DND-41 (cell line): Measurements from ENCODE around the gene CNGA3.

Source experiments
- ATAC-seq: fragments of 200-7000 bp; cut with Tn5 transposase; 3 replicates; pipeline ENCODE4 v1.9.1; 2021; ENCODE audit warnings: low read depth; ENCODE audit not compliant: insufficient read depth
- DNase-seq: peaks from one replicate; pipeline ENCODE4 v3.0.0-alpha.2; 2020
- H2AFZ ChIP-seq: 2 replicates; pipeline ENCODE4 v1.6.0; 2012; ENCODE audit warnings: low read depth, low read length
- H3K27ac ChIP-seq: 2 replicates; pipeline ENCODE4 v1.5.1; 2012; ENCODE audit warnings: low read length, inconsistent platforms
- H3K27me3 ChIP-seq: fragments of 200-600 bp; sonication (generic); 2 replicates; pipeline ENCODE4 v1.6.0; 2012; ENCODE audit warnings: low read length, mild to moderate bottlenecking, inconsistent platforms; ENCODE audit not compliant: insufficient read depth, poor library complexity
- H3K36me3 ChIP-seq: 2 replicates; pipeline ENCODE4 v1.5.1; 2012; ENCODE audit warnings: low read length, inconsistent platforms; ENCODE audit not compliant: insufficient read depth
- H3K4me1 ChIP-seq: 2 replicates; pipeline ENCODE4 v1.5.1; 2012; ENCODE audit warnings: mild to moderate bottlenecking, low read length; ENCODE audit not compliant: insufficient read depth
- H3K4me2 ChIP-seq: 2 replicates; pipeline ENCODE4 v1.6.0; 2012; ENCODE audit warnings: mild to moderate bottlenecking, moderate library complexity, low read length, inconsistent platforms; ENCODE audit not compliant: insufficient read depth
- H3K4me3 ChIP-seq, 2 experiments: fragments of 200-600 bp in 1 of 2; shearing (Covaris generic) in 1 of 2; 2 replicates each; pipeline ENCODE4 v1.5.1; 2012 to 2016; ENCODE audit warnings: inconsistent platforms in 2 of 2, low read length in 2 of 2, mild to moderate bottlenecking in 2 of 2, low read depth in 1 of 2, moderate library complexity in 1 of 2
- H3K79me2 ChIP-seq: 2 replicates; pipeline ENCODE4 v1.6.0; 2012; ENCODE audit warnings: low read length, inconsistent platforms; ENCODE audit not compliant: insufficient read depth
- H3K9ac ChIP-seq: 2 replicates; pipeline ENCODE4 v1.6.0; 2012; ENCODE audit warnings: low read depth, mild to moderate bottlenecking, inconsistent platforms, low read length, moderate library complexity
- H3K9me3 ChIP-seq: 2 replicates; pipeline ENCODE4 v1.5.1; 2012; ENCODE audit warnings: low read length, moderate library complexity, mild to moderate bottlenecking, inconsistent platforms; ENCODE audit not compliant: insufficient read depth, severe bottlenecking
- H4K20me1 ChIP-seq: 2 replicates; pipeline ENCODE4 v1.6.0; 2012; ENCODE audit warnings: low read length; ENCODE audit not compliant: insufficient read depth
- EZH2 ChIP-seq: IDR thresholded peaks from 3 replicates; pipeline ENCODE4 v1.6.1; 2012; ENCODE audit warnings: borderline replicate concordance, low read depth, mild to moderate bottlenecking, moderate library complexity, low read length, inconsistent platforms; ENCODE audit not compliant: severe bottlenecking
- TF ChIP-seq, protein P1 (sequence below): IDR thresholded peaks from 2 replicates; pipeline ENCODE4 v1.5.1; 2012; ENCODE audit warnings: borderline replicate concordance, low read length, moderate library complexity, mild to moderate bottlenecking; ENCODE audit not compliant: poor library complexity, severe bottlenecking; ENCODE audit errors: extremely low read depth

CNGA3 gene

DNA sequence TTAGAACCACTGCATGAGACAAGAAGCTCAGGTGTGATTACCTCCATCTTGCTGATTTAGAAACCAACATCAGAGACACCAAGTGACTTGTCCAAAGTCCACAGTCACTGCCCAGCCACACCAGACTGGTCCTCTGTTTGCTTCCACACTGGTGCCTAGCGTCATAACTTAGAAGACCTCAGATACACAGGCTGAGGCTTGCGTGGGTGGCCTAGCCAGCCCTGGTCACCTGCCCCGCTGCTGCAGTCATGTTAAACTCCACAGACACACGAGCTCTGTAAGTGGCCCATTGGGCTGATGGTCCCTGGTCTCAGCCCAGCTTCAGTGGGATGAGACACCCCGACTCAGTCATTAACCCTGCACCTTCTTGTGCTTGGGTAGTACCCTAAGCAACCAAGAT lies 47.1 kb downstream of the CNGA3 start:
- Histone ChIP-seq H3K9me3 (no peaks in the 10 kb centered on the region), H3K36me3 (no peaks in the 10 kb centered on the region), H3K27ac (no peak overlapping the region), H3K9ac (no peak overlapping the region), H3K4me2 (no peak overlapping the region), H3K4me1 (no peaks in the 10 kb centered on the region), H4K20me1 (no peaks in the 10 kb centered on the region), H2AFZ (no peak overlapping the region), H3K4me3 (no peak overlapping the region), H3K27me3 (no peaks in the 10 kb centered on the region), H3K79me2 (no peaks in the 10 kb centered on the region)
- ATAC-seq (no peak), DNase-seq (no peak)
- TF ChIP-seq EZH2 = no peak

DNA sequence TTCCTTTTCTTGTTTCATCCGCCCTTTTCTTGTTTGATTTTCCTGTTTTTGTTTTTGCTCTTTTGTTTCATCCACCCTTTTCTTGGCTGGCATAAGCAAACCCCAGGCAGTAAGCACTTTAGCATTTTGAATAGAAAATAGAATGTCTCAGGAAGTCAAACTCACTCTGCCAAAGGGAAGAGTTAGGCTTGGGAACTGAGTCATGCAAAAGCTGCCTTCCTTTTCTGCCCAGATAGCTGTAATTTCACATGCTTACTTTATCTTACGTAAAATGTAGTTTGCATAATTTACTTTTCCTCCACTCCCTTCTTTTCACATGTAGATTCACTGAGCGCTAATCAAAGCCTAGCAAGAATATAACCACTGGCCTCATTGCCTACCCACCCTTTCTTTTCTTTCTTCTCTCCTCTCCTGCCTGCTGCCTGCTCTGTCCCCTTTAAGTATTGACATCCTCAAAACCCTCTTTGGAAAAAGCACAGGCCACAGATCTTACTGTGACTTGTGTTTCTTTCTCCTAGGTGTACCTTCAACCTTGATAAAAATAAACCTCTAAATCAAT lies 48.4 kb downstream of the CNGA3 start:
- H3K9ac ChIP-seq = no peak overlapping the region
- ATAC-seq = no peak
- H3K79me2 ChIP-seq = no peaks in the 10 kb centered on the region
- H3K36me3 ChIP-seq = no peaks in the 10 kb centered on the region
- no peaks in the 10 kb centered on the region for H4K20me1 ChIP-seq
- no peak for DNase-seq
- no peak overlapping the region for H3K4me2 ChIP-seq
- peaks cover under 1% of the 10 kb centered on the region for H3K27me3 ChIP-seq
- TF ChIP-seq EZH2 = no peak
- TF ChIP-seq, protein P1, sequence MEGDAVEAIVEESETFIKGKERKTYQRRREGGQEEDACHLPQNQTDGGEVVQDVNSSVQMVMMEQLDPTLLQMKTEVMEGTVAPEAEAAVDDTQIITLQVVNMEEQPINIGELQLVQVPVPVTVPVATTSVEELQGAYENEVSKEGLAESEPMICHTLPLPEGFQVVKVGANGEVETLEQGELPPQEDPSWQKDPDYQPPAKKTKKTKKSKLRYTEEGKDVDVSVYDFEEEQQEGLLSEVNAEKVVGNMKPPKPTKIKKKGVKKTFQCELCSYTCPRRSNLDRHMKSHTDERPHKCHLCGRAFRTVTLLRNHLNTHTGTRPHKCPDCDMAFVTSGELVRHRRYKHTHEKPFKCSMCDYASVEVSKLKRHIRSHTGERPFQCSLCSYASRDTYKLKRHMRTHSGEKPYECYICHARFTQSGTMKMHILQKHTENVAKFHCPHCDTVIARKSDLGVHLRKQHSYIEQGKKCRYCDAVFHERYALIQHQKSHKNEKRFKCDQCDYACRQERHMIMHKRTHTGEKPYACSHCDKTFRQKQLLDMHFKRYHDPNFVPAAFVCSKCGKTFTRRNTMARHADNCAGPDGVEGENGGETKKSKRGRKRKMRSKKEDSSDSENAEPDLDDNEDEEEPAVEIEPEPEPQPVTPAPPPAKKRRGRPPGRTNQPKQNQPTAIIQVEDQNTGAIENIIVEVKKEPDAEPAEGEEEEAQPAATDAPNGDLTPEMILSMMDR = no peak
- H2AFZ ChIP-seq = no peak overlapping the region
- H3K4me3 ChIP-seq = no peak overlapping the region
- no peaks in the 10 kb centered on the region for H3K9me3 ChIP-seq
- H3K27ac ChIP-seq = no peak overlapping the region
- H3K4me1 ChIP-seq = no peaks in the 10 kb centered on the region

DNA sequence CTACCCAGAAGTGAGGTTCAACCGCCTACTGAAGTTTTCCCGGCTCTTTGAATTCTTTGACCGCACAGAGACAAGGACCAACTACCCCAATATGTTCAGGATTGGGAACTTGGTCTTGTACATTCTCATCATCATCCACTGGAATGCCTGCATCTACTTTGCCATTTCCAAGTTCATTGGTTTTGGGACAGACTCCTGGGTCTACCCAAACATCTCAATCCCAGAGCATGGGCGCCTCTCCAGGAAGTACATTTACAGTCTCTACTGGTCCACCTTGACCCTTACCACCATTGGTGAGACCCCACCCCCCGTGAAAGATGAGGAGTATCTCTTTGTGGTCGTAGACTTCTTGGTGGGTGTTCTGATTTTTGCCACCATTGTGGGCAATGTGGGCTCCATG lies 49.7 kb downstream of the CNGA3 start:
- Histone ChIP-seq H3K4me1 (no peaks in the 10 kb centered on the region), H3K27ac (no peak overlapping the region), H2AFZ (no peak overlapping the region), H3K79me2 (no peaks in the 10 kb centered on the region), H3K4me2 (no peak overlapping the region), H3K4me3 (no peak overlapping the region), H3K36me3 (no peaks in the 10 kb centered on the region), H3K9me3 (no peaks in the 10 kb centered on the region), H3K9ac (no peak overlapping the region), H4K20me1 (no peaks in the 10 kb centered on the region), H3K27me3 (peaks cover 4% of the 10 kb centered on the region)
- ATAC-seq = no peak
- no peak for DNase-seq
- no peak for TF ChIP-seq EZH2
- TF ChIP-seq, protein P1 = no peak

DNA sequence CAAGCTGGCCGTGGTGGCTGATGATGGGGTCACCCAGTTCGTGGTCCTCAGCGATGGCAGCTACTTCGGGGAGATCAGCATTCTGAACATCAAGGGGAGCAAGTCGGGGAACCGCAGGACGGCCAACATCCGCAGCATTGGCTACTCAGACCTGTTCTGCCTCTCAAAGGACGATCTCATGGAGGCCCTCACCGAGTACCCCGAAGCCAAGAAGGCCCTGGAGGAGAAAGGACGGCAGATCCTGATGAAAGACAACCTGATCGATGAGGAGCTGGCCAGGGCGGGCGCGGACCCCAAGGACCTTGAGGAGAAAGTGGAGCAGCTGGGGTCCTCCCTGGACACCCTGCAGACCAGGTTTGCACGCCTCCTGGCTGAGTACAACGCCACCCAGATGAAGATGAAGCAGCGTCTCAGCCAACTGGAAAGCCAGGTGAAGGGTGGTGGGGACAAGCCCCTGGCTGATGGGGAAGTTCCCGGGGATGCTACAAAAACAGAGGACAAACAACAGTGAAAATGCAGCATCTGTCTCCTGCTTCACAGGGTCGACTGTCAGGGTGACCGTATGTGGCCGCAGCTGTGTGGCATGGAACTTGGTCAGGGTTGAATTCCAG lies 50.6 kb downstream of the CNGA3 start:
- no peak for DNase-seq
- Histone ChIP-seq H2AFZ (no peak overlapping the region), H4K20me1 (no peaks in the 10 kb centered on the region), H3K4me2 (no peak overlapping the region), H3K4me3 (no peak overlapping the region), H3K27ac (no peak overlapping the region), H3K4me1 (no peaks in the 10 kb centered on the region), H3K27me3 (peaks cover 11% of the 10 kb centered on the region), H3K9me3 (no peaks in the 10 kb centered on the region), H3K79me2 (no peaks in the 10 kb centered on the region), H3K9ac (no peak overlapping the region), H3K36me3 (no peaks in the 10 kb centered on the region)
- TF ChIP-seq, protein P1 = no peak
- TF ChIP-seq EZH2 = no peak
- no peak for ATAC-seq
